ENCODE results near the gene APBA3.

APBA3 gene, protein sequence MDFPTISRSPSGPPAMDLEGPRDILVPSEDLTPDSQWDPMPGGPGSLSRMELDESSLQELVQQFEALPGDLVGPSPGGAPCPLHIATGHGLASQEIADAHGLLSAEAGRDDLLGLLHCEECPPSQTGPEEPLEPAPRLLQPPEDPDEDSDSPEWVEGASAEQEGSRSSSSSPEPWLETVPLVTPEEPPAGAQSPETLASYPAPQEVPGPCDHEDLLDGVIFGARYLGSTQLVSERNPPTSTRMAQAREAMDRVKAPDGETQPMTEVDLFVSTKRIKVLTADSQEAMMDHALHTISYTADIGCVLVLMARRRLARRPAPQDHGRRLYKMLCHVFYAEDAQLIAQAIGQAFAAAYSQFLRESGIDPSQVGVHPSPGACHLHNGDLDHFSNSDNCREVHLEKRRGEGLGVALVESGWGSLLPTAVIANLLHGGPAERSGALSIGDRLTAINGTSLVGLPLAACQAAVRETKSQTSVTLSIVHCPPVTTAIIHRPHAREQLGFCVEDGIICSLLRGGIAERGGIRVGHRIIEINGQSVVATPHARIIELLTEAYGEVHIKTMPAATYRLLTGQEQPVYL

DNA sequence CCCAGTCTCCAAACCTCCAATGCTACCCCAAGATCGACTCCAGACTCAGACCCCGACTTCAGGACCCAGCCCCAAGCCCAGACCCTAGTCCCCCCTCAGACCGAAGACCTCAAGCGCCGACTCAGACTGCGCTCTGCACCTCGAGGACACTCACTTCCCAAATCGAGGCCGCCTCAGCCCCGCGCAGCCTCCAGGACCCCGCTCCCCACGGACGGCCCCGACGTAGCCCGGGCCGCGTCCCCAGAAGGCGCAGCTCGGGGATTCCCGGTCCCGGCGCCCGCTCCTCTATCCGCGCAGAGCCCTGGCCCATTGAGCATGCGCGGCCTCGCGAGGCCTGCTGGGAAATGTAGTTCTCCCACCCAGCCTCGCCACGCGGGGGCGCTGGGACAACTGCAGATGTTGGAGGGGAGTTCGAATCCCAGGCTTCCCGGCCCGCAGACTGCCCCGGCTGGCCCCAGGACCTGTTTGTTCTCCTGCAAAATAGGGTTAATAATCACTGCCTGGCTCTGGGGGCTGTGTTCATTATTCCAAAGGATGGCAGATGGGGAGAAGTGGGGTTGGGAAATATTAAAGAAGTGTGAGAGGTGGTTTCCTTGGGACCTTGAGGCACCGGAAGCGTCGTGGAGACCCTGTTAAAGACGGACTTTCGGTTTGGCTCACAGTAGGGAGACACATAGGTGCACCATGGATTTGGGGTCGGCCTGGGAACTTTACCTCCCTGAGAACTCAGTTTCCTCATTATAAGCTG lies at the start of gene APBA3:
TSS of gene APBA3 (minus strand) at position 311 of the 748 bp plus-strand sequence. CDS start 1,428 bp downstream, outside the sequence.
- peak; percentile 75 for DNase-seq

DNA sequence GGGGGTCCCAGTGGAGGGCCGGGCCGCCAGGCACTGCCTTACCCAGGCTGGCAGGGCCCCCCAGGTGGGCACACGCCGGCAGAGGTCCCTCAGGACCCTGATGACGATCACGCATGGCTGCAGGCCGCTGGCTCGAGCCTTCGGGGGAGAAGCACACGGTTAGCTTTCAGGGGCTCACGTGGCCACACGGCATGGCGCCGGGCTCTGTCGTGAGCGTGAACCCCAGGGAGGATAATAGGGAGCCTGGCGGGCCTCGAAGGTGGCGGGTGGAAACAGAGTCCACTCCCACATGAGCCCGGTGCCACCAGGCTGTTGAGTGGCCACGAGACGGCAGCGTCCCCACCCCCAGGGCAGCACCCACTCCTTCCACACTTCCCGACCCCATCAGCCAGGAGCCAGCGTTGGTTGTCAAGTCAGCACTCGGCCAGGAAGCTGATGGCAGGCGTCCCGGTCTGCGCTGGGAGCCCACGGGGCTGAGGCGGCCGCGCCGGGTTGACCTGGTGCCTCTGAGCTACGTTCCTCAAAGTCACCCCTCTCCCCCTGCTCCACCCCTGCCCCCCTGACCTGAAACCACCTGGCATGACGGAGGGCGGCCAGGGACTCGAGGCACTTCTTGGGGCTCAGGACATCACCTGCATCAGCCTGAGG lies 49.3 kb upstream of the APBA3 start:
- DNase-seq, result no peak

DNA sequence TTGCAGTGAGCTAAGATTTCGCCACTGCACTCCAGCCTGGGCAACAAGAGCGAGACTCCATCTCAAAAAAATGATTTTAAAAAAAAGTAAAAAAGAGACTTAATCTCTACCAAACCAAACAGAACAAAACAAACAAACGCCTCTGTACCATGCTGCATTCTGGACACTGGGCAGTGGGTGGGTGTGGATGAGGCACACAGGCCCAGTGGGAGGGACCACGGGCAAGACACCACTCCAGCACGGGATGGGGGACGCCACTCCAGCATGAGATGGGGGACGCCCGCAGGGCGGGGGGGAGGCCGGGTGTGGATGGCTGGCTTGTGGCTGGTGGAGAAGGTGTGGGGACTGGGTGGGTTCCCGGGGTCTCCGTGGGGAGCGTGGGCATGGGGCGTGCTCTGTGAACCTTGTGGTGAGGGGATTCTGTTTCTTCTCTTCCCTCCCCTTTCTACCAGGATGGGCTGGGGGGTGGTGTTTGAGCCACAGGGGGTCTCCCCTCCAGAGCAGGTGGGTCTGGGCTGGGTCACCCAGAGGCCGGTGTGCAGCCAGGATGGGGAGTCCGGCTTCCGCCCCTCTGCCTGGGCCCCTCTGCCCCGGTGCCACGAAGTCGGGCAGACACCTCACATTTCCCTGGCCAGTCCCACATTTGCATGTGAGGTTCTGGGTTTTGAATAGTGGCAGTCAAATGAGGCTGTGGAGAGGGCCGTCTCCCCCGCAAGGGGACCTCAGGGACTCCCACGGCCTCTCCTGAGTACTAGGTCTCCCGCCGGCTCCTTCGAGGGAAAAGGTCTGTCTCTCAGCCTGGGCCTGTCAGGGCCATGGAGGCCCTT lies 48.6 kb upstream of the APBA3 start:
- DNase-seq, result no peak

DNA sequence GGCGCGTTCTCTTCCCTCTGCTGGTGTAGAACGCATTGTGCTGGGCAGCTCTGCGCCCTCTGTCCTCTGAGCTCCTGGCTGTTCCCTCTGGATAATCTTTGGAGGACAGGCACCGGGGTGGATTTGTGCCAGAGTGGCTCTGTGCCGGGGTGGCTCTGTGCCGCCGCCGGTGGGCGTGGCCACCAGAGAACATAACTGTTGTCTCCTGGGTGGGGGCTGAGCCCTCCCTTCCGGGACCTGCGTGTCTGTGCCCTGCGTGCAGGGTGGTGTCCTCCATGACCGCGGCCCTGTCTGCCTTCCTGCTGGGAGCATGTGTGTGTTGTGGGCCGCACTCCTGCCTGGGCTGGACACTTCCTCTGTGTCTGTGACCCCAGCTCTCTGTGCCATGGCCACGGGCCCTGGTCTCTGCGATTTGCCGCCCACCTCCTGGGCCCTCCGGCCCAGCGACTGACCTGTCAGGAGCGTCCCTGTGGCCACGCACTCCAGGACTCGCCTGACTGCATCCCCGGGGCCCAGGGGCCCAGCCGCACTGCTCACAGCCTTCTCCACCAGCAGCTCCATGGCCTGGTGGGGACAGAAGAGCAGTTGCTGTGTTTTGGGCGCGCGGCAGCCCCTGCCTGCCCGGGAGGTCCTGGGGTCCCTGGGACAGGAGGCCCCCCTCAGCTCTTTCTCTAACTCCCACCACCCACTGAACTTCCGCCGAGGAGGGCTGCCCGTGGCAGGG lies 47.1 kb upstream of the APBA3 start:
- DNase-seq, result no peak

DNA sequence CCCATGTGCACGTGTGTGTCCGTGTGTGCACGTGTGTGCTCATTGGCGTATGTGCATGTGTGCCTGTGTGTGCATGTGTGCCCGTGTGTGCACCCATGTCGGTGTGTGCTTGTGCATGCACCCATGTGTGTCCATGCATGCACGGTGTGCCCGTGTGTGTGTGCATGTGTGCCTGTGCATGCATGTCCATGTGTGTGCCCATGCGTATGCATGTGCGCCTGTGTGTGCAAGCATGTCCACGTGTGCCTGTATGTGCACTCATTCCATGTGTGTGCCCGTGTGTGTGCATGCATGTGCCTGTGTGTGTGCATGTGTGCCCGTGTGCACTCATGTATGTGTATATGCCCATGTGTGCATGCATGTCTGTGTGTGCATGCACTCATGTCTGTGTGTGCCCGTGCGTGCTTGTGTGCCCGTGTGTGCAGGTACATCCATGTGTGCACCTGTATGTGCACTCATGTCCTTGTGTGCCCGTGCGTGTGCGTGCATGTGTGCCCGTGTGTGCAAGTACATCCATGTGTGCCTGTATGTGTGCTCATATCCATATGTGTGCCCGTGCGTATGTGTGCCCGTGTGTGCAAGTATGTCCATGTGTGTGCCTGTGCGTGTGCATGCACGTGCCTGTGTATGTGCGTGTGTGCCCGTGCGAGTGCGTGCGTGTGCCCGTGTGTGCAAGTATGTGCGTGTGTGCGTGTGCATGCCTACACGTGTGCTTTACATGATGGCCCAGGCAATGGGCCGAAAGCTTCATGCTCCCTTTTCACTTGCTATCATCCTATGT lies 46.3 kb upstream of the APBA3 start:
- no peak for DNase-seq

DNA sequence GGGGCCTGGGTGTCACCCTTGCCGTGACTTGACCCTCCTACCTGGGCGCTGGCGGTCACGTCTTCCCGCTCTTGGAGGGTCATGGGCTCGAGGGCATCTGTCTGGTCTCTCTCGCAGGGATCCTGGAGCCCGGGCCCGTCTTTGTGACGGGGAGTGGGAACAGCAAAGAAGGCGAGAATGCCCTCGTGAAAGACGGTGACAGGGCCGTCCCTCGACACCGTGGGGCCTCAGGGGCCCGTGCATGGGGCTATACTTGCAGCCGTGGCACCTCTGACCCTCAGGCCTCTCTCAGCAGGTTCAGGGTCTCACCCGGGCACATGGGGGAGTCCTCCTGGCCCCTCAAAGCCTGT lies 45.6 kb upstream of the APBA3 start:
- DNase-seq, result no peak

DNA sequence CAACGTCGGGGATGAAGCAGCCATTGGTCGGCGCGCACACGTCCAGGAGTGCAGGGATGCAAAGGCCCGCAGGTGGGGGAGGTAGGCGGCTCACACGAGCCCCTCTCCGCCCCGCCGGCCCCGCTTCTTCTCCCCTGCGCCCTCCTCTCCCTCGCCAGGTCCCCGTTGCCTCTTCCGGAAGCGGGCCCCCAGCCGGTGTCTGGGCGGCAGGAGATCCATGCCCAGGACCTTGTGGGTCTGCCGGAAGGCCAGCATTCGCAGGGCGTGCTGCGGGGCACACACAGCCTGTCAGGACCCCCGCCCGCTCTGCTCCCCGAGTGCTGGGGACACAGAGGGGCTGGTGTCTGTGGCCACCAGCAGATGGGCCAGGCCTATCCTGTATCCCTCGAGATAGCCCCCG lies 44.4 kb upstream of the APBA3 start:
- no peak for DNase-seq

DNA sequence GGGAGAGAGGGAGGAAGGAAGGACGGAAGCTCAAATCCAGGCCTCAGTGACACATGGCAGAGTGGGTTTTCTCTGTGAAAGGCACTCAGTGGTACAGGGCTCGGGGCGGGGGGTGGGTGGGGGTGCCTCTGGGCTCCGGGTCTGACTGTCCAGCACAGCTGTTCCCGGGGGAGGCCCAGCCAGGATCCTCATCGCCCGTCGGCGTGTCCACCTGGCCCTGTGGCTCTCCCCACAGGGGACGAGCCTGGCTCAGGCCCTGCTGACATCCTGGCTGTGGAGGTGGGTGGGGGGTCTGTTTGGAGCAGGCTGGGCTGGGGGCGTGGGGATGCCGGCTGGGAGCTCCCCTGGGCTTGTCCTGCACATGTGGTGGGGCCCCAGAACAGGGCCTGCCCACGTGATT lies 42.9 kb upstream of the APBA3 start:
- DNase-seq, result no peak

DNA sequence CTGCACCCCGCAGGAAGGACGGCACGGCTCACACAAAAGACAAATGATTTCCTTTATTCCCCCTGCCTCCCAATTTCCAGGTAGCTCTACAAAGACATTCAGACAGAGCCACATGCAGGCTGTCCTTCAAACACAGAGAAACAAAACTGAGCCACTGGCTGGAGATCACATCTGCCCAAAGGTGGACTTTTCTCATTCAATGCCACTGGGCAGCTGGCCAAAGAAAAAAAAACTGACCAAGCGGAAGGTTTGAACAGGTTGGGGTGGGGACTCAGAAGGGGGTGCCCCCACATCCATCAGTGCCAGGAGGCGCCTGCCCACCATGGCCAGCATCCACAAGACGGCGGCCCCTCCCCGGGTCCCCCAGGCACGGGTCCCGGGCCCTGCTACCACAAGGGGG lies 42.5 kb upstream of the APBA3 start:
- DNase-seq, result no peak

DNA sequence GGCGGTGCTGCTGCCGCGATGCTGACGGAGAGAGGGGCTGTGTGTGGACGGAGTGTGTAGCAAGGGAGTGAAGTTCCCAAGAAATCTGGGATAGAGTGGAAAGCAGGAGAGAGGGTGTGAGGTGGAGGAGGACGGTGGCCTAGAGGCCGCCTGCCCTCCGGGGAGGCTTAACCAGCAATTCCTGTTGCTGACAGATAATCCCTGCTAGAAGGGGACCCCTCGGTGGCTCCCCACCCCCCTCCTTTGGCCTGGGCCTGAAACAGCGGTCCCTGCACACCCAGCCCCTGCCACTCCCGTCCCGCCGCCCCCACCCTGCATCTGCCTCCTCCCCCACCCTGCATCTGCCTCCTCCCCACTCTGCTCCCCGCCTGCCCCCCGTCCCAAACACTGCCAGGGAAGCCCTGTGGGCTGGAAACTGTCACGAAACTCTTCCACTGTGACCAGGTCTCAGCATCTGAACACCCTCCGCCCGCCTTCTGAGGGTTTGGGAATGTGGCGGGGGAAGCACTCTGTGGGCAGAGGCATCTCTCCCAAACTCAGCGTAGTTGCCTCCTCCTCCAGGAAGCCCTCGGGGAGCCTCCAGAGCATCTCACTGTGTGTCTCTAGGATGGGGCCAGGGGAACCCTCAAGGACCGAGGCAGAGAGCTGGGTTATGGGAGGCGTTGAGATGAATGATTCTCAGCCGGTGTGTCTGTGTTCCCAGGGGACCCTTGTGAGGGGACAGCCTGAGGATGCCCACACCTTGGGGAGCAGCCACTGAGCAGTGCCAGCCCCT lies 41.8 kb upstream of the APBA3 start:
- no peak for DNase-seq

DNA sequence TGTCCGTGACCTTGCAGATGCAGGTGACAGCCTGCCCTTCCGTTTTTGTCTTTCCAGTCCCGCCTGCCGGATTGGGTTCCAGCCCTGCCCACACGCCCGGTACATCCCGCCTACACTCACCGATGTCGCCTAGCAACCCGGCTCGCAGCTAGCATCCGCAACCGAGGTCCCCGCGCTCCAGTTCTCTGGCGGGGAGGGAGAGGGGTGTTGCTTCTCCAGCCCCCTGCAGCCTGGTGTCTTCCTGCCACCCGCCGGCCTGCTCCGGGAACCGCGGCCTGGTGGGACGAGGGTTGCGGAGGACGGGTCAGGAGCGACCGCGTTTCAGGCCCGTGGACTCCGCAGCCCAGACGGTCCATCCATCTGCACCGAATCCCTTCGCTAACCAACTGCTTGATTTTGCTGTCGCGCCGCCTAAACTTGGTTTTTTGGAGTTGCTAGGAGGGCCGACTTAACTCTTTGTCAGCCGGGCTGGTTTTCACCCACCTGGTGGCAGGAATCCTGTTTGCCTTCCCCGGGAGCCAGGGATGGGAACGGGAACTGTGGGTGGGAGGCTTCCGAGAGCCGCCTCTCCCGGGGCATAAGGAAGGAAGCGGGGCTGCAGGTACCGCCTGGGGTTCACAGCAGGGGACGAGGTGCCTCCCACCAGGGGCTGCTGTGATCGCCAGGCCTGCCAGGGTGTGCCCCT lies 40.1 kb upstream of the APBA3 start:
- DNase-seq, result no peak

DNA sequence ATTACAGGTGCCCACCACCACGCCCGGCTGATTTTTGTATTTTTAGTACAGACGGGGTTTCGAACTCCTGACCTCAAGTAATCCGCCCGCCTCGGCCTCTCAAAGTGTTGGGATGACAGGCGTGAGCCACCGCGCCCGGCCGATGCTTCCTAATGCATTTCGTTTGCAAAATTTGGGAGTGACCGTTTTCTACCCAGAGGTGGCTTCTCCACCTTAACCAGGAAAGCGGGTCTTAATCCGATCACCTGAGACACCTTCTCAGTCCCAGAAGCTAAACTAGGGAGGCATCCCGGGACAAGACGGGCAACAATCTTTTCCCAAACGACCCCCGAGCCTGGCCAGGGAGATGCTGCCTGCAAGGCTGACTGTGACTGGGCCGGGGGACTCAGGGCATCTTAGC lies 39.5 kb upstream of the APBA3 start:
- DNase-seq, result no peak

DNA sequence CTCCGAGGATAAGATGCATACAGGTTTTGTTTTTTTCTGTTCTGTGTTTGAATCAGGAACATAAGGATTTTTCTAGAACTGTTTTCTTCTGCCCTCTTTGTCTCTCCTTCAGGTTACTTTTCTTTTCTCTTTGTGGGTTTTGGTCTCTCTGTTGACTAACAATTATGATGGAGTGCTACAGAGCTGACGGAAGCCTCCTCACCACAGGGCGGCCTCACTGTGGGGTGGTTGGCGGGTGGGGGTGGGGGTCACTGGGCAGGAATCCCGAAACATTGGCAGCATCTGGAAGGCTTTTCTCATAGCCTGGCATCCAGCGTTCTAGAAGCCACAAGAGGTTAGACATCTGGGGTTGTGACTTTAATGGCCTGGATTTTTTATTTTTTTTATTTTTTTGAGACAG lies 36.6 kb upstream of the APBA3 start:
- no peak for DNase-seq

DNA sequence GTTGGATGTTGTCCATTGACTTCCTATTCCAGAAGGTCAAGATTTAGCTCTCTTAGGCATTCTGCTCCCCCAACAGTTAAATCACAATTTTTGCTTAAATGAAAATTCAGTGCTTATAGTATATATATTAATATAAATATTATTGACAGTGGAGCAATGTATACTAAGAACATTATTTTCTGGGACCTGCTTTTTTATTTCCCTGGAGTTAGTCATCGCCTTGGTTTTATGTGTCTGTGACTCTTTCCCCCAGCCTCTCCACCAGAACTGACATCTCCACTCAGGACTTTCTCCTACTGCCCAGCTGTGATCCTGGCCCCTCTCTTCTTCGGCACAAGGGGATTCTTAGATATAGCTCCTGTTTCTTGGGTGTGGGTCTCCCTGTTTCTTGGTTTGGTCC lies 34.9 kb upstream of the APBA3 start:
- no peak for DNase-seq

DNA sequence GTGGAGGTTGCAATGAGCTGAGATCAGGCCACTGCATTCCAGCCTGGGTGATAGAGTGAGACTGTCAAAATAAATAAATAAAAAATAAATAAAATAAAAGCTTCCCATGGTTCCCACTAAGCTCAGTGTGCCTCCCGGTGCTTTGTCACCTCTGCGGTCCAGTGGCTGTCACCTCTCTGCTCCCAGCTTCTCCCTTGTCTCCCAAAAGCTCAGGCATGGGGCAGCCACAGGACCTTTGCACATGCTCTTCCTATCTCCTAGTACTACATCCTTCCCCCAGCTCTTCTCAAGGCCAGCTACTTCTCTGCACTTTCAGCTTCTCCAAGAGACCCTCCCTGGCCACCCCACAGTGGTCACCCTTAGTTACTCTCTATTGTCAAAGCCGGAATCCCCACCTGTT lies 32.3 kb upstream of the APBA3 start:
- DNase-seq, result no peak

DNA sequence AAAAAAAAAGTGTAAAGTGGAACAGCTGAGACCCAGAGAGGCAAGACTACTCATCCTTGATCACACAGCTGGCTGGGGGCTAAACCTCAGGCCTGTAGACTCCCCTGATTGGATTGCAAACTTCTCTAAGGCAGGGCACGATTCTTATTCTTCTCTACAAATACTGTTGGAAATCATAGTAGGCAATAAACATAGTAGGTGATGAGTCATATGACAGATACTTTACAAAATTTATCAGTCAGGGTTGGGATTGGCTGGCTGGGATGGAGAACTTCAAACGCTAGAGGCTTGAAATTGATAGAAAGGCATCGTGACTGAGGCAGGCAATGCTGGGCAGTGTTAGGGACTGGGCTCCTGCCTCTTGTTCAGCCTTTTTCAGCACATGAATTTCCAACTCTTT lies 30.6 kb upstream of the APBA3 start:
- DNase-seq, result no peak

DNA sequence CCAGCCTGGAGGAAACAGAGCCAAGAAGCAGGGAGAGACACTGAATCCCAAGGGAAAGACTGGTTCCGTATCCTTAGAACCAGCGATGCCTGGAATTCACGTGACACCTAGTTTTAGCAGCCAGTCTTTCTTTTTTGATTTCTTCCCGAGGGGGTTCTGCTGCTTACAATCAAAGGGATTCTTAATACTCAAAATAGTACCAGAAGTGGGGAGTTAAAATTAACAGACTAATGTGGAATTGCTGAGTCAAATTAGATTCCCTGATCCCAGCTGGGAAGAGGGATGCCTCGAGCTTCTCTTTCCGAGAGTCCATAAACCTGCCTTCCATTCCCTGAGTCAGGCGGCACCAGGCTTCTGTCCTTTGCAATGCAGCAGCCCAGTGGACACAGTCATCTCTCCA lies 29.4 kb upstream of the APBA3 start:
- no peak for DNase-seq

DNA sequence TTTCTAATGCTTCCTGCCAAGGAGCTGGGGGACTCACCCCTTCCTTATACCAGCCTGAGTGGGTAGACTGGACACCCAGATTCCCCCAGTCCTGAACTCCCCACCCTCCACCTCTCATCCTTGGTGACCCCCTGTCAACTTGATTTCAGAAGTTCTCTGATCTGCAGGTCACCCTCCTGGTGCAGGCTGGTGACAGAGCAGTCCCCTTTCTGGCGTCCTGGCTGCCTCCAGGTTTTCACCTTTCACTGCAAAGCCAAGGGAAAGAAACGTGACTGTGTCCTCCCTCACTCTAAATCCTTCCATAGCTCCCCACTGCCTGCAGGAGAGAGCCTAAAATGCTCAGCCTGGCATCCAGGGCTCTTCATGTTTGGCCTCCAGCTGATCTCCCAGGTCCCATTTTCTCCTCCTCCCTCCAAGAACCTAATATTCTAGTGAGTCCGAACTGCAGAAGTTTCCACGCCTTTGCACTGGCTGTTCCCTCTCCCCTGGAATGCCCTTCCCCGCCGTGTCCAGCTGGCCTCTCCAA lies 28.8 kb upstream of the APBA3 start:
- DNase-seq, result no peak

DNA sequence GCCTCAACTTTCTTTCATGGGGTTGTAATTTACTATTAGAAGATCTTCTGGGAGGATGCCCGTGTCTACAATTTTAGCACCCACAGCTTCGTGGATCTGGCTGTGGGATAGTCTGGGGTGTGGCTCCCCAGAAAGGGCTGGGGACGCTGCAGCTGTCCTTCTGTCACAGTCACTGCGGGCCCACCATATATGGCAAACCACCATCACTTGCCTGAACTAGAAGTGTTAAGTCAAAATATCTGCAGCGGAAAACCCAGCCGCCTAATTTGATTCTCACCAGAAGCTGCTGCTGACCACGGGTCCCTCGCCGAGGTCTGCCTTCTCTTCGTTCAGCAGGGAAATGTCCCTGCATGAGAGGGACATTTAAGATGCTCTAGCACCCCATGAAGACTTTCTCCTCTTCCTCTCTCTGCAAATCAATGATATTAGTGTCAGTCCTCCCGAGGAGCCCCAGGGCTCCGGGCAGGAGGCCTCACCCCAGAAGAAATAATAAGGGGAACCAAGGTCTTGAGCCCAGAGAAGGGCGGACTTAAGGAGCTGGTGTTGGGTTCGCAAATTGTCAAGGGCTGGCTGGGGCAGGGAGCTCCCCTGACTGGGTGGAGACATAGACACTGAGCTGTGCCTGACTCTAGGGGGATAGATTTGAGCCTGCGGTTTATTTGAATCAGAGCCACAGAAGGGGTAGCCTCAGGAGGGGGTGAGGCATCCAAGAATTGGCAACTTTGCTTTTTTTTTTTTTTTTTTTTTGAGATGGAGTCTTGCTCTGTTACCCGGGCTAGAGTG lies 27.7 kb upstream of the APBA3 start:
- no peak for DNase-seq
